ENCODE measurements around the gene INAFM1.

INAFM1 gene

DNA sequence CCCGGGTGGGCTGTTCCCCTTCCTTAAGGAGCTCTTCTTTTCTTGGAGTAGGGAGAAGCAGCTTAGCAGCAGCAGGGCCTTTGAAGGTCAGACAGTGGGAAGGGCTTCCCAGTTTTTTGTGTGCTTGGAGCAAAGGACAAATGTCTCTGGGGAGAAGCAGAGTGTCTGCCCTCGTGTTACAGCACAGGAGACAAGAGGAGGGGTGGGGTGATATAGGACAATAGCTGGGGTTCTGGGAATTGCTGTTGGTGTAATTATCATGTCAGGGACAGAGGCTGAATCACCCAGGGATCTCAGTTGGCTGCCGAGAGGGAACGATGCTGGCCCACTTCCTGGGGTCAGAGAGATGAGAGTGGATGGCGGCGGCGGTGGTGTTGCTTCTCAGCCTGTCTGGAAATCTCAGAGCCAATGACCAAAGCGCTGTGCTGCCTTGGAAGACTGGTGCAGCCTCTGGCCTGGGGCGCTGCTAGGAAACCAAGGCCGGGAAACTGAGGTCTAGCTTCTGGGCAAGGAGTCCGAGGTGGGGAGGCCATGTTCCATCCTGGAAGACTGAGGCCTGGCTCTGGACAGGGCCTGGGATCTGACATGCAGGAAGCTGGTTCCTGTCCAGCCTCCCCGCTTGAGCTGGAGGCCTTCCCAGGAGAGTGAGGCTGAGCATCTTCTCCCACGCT, 1.2 kb downstream of the INAFM1 start:
- no peak for TF ChIP-seq EGR1 (IDR thresholded peaks at IDR 0.05)
- TF ChIP-seq FOXM1 (IDR thresholded peaks at IDR 0.05; ENCODE audit: borderline replicate concordance, low read depth) = no peak
- no peak for TF ChIP-seq EP300 (IDR thresholded peaks at IDR 0.05; ENCODE audit: borderline replicate concordance)
- no peak for TF ChIP-seq YY1 (IDR thresholded peaks at IDR 0.05; ENCODE audit: low read depth)
- TF ChIP-seq, protein P1, sequence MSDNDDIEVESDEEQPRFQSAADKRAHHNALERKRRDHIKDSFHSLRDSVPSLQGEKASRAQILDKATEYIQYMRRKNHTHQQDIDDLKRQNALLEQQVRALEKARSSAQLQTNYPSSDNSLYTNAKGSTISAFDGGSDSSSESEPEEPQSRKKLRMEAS (IDR thresholded peaks at IDR 0.05) = no peak
- TF ChIP-seq NFIC (IDR thresholded peaks at IDR 0.05) = no peak
- no peak for TF ChIP-seq USF1 (IDR thresholded peaks at IDR 0.05)
- no peak for TF ChIP-seq CREB1 (IDR thresholded peaks at IDR 0.05; ENCODE audit: low read depth)
- no peak for TF ChIP-seq TCF12 (IDR thresholded peaks at IDR 0.05; ENCODE audit: low read depth)
- TF ChIP-seq RAD21 (IDR thresholded peaks at IDR 0.05; ENCODE audit: low read depth) = no peak
- no peak for TF ChIP-seq CEBPB (IDR thresholded peaks at IDR 0.05)
- TF ChIP-seq REST (IDR thresholded peaks at IDR 0.05; ENCODE audit: low read depth) = no peak
- TF ChIP-seq ZBTB7A (IDR thresholded peaks at IDR 0.05; ENCODE audit: low read depth) = no peak

DNA sequence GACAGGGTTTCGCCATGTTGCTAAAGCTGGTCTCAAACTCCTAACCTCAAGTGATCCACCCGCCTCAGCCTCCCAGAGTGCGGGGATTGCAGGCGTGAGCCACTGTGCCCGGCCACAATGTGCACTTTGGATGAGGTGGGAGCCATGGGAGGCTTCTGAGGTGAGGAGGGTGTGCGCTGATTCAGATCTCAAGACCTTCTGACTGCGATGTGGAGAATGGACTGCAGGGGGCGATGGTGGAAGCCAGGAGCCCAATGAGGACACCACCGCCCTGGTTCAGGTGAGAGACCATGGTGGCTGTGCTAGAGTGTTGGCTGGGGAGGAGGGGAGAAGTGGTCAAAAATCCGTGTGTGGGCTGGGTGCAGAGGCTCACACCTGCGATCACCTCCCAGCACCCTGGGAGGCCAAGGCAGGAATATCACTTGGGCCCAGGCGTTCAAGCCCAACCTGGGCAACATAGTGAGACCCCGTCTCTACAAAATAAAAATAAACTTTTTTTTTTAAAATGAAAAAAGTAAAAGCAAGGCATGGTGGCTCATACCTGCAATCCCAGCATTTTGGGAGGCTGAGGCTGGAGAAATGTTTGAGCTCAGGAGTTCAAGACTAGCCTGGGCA, 5.6 kb downstream of the INAFM1 start:
- TF ChIP-seq FOXM1 (IDR thresholded peaks at IDR 0.05; ENCODE audit: borderline replicate concordance, low read depth) (no peak), USF1 (IDR thresholded peaks at IDR 0.05) (no peak), RAD21 (IDR thresholded peaks at IDR 0.05; ENCODE audit: low read depth) (peak; percentile 24; the same call in 1 of the 2 replicates), TCF12 (IDR thresholded peaks at IDR 0.05; ENCODE audit: low read depth) (no peak), NFIC (IDR thresholded peaks at IDR 0.05) (no peak), EP300 (IDR thresholded peaks at IDR 0.05; ENCODE audit: borderline replicate concordance) (no peak), TEAD4 (IDR thresholded peaks at IDR 0.05) (no peak)

- TF ChIP-seq CREB1 (IDR thresholded peaks at IDR 0.05; ENCODE audit: low read depth) (no peak), RAD21 (IDR thresholded peaks at IDR 0.05; ENCODE audit: low read depth) (no peak), CEBPB (IDR thresholded peaks at IDR 0.05) (no peak), TEAD4 (IDR thresholded peaks at IDR 0.05) (no peak), FOXM1 (IDR thresholded peaks at IDR 0.05; ENCODE audit: borderline replicate concordance, low read depth) (no peak), EP300 (IDR thresholded peaks at IDR 0.05; ENCODE audit: borderline replicate concordance) (no peak), USF1 (IDR thresholded peaks at IDR 0.05) (no peak), EGR1 (IDR thresholded peaks at IDR 0.05) (no peak), TAF1 (IDR thresholded peaks at IDR 0.05; ENCODE audit: low read depth) (no peak), ZBTB7A (IDR thresholded peaks at IDR 0.05; ENCODE audit: low read depth) (no peak), YY1 (IDR thresholded peaks at IDR 0.05; ENCODE audit: low read depth) (no peak), NFIC (IDR thresholded peaks at IDR 0.05) (no peak; the same call in 1 of the 2 replicates), REST (IDR thresholded peaks at IDR 0.05; ENCODE audit: low read depth) (no peak), TCF12 (IDR thresholded peaks at IDR 0.05; ENCODE audit: low read depth) (no peak)
- TF ChIP-seq, protein P1 (IDR thresholded peaks at IDR 0.05) = no peak
Observed at GRCh38 chr19:47283405-47284059, 8.8 kb downstream of the INAFM1 start.

- TF ChIP-seq EP300 (IDR thresholded peaks at IDR 0.05; ENCODE audit: borderline replicate concordance) (no peak), REST (IDR thresholded peaks at IDR 0.05; ENCODE audit: low read depth) (no peak), CREB1 (IDR thresholded peaks at IDR 0.05; ENCODE audit: low read depth) (no peak), EGR1 (IDR thresholded peaks at IDR 0.05) (no peak), RAD21 (IDR thresholded peaks at IDR 0.05; ENCODE audit: low read depth) (peak; percentile 76), NFIC (IDR thresholded peaks at IDR 0.05) (no peak), TAF1 (IDR thresholded peaks at IDR 0.05; ENCODE audit: low read depth) (no peak), CEBPB (IDR thresholded peaks at IDR 0.05) (no peak)
- TF ChIP-seq, protein P1 (IDR thresholded peaks at IDR 0.05) = no peak
Observed at GRCh38 chr19:47284324-47284899, 9.7 kb downstream of the INAFM1 start.

All from Ishikawa (cell line).